SK-N-DZ (cell line): Measurements from ENCODE around the gene TMEM131L. TPM values are rescaled to one million over a fixed set of nuclear protein-coding genes. Genes with fewer than 3 reads are reported as not detected.
"Not testable (repeated sequence)": the region's sequence is repeated elsewhere in the genome, so short reads cannot be mapped to it uniquely, and the experiment has no call there.

ENCODE experiments used
- DNase-seq: peaks from one replicate; pipeline ENCODE4 v3.0.0-alpha.2; 2015; ENCODE audit warnings: low spot score
- polyA plus RNA-seq, 2 experiments: library from polyadenylated mRNA; depleted of rRNA; stranded (reverse); fragments of >200 nt; gene quantifications; 2 replicates each; pipeline ENCODE4 v1.2.3, GENCODE V29; 2014

The TMEM131L gene, protein sequence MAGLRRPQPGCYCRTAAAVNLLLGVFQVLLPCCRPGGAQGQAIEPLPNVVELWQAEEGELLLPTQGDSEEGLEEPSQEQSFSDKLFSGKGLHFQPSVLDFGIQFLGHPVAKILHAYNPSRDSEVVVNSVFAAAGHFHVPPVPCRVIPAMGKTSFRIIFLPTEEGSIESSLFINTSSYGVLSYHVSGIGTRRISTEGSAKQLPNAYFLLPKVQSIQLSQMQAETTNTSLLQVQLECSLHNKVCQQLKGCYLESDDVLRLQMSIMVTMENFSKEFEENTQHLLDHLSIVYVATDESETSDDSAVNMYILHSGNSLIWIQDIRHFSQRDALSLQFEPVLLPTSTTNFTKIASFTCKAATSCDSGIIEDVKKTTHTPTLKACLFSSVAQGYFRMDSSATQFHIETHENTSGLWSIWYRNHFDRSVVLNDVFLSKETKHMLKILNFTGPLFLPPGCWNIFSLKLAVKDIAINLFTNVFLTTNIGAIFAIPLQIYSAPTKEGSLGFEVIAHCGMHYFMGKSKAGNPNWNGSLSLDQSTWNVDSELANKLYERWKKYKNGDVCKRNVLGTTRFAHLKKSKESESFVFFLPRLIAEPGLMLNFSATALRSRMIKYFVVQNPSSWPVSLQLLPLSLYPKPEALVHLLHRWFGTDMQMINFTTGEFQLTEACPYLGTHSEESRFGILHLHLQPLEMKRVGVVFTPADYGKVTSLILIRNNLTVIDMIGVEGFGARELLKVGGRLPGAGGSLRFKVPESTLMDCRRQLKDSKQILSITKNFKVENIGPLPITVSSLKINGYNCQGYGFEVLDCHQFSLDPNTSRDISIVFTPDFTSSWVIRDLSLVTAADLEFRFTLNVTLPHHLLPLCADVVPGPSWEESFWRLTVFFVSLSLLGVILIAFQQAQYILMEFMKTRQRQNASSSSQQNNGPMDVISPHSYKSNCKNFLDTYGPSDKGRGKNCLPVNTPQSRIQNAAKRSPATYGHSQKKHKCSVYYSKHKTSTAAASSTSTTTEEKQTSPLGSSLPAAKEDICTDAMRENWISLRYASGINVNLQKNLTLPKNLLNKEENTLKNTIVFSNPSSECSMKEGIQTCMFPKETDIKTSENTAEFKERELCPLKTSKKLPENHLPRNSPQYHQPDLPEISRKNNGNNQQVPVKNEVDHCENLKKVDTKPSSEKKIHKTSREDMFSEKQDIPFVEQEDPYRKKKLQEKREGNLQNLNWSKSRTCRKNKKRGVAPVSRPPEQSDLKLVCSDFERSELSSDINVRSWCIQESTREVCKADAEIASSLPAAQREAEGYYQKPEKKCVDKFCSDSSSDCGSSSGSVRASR (N-terminal part only)
- 12.2 and 18.2 TPM in 2 replicates for polyA plus RNA-seq (2014; cell fraction: cytosol; rRNA removed)
- 20.3 and 26.3 TPM in 2 replicates for polyA plus RNA-seq (2014; cell fraction: nucleus; rRNA removed)

DNA sequence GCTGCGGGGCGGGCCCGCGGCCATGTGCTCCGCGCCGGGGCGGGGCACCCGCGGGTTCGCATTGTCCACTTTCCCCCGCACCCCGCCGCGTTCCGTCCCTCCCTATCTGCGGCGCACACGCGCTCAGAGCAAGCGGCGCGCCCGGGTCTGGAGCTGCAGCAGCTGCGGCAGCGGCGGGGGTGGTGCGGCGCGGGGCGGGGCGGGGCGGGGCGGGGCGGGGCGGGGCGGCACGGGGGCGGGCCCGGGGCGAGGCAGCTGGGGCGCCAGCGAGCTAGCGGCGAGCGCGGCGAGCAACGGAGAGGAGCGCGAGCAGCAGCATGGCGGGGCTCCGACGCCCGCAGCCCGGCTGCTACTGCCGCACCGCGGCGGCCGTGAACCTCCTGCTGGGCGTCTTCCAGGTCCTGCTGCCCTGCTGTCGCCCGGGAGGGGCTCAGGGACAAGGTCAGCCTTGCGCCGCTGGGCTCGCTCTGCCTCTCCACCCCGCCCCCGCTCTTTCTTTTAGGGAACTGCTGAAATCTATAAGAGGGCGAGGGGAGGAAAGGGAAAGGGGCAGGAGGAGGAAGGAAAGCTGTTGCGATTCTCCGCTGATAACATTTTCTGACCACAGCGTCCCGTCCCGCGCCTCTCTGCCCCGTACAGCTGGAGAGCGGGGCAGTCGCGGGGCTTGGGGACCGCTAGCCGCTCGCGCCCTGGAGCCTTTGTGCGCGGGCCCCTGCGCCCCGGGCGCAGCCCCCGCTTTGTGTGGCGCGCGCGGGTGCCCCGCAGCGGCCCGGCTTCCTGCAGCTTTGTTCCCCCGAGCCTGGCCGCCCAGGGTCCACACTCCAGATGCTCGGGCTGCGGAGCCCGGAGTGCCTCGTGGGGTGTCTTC is at the start of gene TMEM131L:
Gene TMEM131L (plus strand): TSS at position 280 of the 868 bp plus-strand sequence. CDS start 38 bp downstream, at position 318.
- peak; percentile 80 for DNase-seq

DNA sequence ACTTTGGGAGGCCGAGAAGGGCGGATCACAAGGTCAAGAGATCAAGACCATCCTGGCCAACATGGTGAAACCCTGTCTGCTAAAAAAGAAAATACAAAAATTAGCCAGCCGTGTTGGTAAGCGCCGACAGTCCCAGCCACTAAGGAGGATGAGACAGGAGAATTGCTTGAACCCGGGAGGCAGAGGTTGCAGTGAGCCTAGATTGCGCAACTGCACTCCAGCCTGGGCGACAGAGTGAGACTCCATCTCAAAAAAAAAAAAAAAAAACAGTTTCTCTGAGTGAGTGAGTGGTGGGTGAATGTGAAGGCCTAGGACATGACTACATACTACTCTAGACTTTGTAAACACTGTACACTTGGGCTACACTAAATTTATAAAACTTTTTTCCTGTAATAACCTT is 49.7 kb upstream of the TMEM131L start:
- DNase-seq, result not testable (repeated sequence)

DNA sequence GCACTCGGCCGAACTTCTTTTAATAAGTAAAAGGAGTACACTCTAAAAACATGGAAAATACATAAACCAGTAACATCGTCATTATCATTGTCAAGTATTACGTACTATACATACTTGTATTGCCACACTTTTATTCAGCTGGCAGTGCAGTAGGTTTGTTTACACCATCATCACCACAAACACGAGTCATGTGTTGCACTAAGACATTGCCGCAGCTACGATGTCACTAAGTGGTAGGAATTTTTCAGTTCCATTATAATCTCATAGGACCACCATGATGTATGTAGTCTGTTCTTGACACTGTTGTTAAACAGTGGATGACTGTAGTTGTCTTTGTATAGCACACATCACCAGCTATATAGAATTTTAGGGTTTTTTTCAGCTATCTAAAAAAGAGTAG is 48.0 kb upstream of the TMEM131L start:
- no peak for DNase-seq

DNA sequence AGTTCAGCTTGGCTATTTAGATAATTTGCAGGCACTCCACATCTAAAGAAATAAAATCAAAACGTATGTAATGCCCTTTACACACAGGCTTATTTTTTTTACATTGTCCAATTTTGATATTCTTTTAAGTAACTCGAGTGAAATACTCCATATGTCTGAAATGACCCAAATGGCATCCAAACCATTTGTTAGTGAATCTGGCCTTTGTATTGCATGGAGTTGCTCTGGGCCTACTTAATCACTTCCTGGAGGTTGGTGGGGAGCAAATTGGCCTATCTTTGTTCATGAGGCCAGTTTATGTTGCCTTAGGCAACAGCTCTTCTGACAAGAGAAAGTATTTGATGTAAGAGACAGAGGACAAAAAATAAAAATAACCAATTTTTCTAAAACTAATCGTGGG is 47.6 kb upstream of the TMEM131L start:
- DNase-seq, result no peak

DNA sequence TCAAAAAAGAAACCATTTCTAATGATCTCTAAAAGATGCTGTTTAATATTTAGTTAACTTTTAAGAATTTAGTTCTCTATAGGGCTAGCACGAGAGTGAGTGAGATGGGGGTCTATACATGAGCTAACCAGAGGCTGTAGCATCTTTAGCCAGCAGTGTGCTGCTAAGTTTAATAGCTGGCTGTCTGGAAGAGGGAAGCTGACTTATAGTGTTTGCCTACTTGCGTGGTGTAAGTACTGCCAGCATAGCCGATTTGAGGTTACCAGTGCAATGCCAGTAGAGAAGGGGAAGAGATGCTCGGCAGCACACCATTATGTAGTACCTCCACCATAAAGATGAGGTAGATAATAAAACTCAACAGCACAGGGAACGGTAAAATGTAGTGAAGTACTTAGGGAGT is 47.1 kb upstream of the TMEM131L start:
- no peak for DNase-seq

- no peak for DNase-seq
These were observed 46.4 kb upstream of the TMEM131L start for GRCh38 chr4:153419673-153420278.

DNA sequence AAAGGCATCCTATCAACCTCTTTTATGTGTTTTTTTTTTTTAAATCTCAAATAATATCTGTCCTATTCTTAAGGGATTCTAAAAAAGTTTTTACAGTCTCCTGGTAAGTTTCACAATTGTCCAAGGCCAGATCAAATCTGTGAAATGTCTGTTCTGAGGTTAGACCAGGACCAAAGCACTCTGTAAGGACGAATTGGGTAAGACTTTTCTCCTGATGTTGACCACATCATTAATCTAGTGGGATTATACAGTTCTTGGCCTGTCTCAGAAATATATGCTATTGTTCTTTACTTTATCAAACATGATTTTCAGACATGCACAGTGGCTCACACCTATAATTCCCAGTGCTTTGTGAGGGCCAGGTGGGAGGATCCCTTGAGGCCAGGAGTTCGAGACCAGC is 45.8 kb upstream of the TMEM131L start:
- no peak for DNase-seq

- DNase-seq, result no peak
These were observed 44.2 kb upstream of the TMEM131L start for GRCh38 chr4:153421941-153422340.

DNA sequence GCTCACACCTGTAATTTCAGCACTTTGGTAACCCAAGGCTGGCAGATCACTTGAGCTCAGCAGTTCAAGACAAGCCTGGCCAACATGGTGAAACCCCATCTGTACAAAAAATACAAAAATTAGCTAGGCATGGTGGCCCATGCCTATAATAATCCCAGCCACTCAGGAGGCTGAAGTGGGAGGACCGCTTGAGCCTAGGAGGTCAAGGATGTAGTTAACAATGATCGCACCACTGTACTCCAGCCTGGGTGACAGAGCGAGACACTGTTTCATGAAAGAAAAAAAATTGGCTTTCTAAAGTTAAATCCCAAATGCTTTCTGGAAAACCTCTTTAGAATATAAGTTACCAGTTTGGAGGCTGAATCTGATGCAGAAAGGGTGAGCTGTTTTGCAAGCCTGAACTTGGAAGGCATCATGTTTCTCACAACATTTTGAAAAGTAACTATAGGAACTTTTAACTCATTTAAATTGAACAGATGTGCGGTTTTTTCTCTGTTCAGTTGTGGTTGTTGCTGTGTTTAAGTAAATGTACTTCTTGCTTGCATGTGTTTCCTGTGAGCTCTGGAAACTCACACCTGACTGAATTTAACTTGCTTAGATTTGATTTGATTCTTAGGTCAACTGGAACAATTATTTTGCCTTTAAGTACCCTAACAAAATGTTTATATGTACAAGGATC is 39.8 kb upstream of the TMEM131L start:
- DNase-seq, result no peak

DNA sequence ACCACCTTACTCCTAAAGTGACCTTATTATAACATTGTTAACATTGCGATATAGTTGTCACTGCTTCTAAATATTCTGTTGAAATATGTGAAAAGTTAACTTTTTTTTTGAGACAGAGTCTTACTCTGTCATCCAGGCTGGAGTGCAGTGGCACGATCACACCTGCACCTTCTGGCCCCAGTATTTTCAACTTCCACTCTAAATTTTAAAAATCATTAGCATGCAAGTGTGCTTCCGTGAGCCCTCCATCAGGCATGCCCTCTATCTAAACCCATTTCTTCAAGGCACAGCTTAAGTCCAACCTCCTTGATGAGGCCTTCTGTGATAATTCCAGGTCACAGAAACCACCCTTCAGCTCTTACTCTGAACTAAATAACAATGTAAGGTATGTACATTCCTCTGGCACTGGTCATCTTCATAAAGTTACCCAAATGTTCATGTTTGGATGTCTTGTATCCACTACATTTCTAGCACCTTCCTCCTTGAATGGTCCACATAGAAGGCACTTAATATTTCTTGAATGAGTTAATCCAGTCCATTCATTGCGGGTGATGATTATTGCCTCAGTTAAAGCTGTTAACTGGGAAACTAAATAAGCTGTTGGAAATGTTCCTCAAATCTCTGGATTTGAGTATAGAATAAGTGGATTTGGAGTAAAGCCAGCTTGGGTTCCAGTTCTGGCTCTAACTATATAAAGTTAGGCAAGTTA is 38.6 kb upstream of the TMEM131L start:
- DNase-seq, result no peak

DNA sequence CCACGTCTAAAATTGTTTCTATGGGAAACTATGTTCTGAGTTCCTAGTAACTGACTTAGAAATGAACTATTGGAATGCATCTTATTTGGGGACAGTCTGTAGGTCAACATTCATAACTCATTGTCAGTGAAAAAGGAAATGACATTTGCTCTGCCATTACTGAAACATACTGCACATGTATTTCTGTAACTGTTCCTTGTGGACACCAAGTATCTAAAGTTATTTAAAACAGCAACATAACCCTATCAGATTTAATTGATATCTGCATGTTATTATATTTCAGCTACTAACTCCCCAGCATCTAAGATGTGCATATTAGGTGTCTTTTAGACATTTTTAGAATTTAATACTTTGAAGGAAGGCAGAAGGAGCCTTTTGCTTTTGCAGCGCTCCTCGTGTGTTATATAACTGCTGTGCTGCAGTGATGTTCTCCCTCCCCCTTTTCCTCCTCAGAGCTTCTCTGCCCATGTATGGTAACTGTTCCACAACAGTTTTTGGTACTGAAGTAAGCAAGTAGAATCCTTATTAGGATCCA is 37.2 kb upstream of the TMEM131L start:
- DNase-seq, result no peak

DNA sequence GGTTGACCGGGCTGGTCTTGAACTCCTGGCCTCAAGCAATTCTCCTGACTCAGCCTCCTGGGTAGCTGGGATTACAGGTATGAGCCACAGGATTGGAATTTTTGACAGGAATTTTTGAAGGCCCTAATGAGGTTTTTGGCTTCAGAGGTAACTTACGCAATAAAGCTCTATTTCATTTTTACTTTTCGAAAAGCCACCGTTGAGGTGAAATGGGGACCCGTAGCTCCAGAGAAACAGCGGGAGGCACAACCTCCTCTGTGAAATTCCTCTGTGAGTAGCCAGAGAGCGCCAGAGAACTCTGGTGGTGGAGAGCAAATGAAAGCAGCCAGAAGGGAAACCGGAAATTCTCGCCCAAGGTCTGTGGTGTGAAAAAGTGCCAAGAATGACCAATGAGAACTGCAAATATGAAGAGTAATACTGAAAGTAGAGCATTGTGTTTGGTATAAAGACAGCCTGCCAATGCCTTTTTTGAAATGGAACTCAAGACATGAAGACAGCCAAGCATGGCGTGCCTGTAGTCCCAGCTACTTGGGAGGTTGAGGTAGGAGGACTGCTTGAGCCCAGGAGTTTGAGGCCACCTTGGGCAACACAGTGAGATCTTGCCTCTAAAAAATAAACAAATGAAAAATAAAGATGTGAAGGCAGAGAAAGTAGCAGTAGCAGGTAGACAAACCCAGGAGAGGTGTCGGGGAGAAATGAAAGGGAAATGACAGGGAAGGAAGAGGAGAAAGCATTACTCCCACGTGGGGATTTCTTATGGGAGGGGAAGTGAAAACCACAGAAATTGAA is 33.0 kb upstream of the TMEM131L start:
- no peak for DNase-seq

DNA sequence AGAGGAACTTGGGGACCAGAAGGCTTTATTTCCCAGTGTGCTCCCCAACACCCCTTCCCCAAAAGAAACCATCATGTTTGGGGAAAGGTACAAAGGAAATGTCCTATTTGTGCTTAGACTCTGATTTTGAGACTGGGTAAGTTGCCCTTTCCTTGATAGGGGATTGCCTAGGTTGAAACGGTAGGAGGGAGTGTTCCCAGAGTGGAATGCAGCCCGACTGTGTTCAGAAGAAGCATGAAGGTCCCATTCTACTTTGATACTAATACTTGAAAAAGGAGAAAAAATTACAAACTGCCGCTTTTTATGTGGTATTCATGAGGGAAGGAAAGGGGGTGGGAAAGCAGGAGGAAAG is 32.4 kb upstream of the TMEM131L start:
- DNase-seq, result no peak

- DNase-seq, result no peak
These were observed 32.0 kb upstream of the TMEM131L start for GRCh38 chr4:153434190-153434589.

- DNase-seq, result no peak
These were observed 27.0 kb upstream of the TMEM131L start for GRCh38 chr4:153438916-153439756.

- no peak for DNase-seq
These were observed 26.3 kb upstream of the TMEM131L start for GRCh38 chr4:153439831-153440230.

DNA sequence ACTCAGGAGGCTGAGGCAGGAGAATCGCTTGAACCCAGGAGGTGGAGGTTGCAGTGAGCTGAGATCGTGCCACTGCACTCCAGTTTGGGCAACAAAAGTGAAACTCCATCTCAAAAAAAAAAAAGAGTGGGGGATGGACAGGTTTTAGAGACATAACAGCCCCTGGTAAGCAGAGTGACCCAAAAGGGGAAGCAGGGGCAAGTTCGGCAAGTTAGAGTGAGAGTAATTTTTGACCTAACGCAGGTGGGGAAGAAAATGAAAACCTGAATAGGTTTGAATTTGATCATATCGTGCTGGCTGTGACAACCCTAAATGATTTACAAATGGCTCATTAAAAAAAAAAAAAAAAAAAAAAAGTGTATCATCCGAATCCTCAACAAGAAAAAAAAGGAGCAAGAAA is 25.7 kb upstream of the TMEM131L start:
- no peak for DNase-seq
